NOMO-1 (cell line): ENCODE measurements around the gene NHS.

Experiments
- DNase-seq, 2 experiments: peaks; one replicate each; lab custom pipeline; 2025; ENCODE audit not compliant: unreplicated experiment in 2 of 2; lab: John Stamatoyannopoulos, UW

NHS gene

GRCh38 chrX:17608888-17609287, 233.9 kb downstream of the NHS start:
- no peak for DNase-seq

- no peak for DNase-seq
Observed at GRCh38 chrX:17610788-17611187, 235.8 kb downstream of the NHS start.

GRCh38 chrX:17613979-17614588, 239.1 kb downstream of the NHS start:
- DNase-seq, result peak; percentile 48 to 59

DNA sequence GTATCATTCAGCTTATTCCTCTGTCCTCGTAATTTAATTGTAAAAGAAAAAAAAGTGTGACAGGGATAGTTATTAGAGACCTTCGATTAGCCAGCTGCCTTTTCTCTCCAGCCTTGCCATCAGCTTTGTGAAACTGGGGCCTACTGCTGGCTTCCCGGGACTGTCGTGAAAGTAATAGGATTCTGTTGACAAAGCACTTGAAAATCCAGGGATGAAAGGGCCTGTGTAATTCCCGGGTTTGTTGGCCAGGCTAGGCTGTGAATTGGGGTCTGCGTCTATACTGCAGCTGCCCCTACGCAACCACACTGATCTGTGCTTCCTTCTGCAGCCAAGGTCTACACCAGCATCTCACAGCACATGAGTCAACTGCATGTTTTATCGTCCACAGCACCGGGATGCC, 241.9 kb downstream of the NHS start:
- DNase-seq, result no peak

- no peak for DNase-seq
Observed at GRCh38 chrX:17617806-17618205, 242.8 kb downstream of the NHS start.

DNA sequence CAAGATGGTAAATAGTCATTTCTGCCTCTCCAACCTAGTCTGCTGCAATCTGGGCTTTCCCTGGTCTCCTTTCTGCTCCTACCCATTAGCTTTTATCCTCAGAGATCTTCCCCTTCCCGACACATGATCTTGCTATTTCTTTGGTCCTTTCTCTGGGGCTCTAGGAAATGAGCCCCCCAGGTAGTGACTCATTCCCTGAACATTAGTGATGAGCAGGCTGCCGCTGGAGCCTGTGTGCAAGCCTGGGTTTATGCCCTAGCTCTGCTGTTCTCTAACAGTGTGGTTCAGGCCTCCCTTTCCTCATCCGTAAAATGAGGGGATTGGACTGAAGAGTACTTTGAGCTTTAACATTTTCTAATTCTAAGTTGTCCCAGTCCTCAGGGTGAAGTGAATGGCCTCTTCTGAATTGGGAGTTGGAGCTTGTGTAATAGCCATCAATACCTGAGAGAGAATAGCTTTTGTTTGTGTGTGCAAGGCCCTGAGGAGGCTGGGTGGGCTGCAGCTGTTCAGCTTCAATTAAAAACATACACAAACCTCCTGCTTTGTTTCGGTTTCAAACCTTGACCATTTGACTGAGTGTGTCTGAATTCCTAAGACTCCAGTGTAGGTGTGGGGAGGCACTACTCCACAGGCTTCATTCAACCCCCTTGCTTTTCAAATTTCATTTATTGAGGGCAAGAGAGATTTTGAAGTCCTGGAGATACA, 246.7 kb downstream of the NHS start:
- DNase-seq, result no peak

DNA sequence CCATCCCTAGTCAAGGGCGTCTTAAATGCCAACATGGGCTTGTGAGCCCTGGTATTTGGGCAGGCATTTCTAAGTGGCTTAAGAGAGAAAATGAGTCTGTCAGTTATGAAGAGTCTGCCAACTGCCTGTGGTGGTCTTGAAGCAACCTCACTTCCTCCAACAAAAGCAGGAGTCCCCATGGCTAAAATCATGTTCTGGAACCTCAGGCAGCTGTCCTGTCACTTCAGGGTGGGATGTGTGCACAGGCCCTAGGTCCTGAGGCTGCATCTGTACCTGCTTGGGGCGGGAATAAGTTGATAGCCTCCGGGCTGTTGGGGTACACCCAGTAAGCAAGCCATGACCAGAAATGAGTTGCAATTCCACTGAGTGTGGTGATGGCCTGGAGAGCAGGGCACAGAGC, 247.3 kb downstream of the NHS start:
- DNase-seq, result no peak

GRCh38 chrX:17623750-17624149, 248.8 kb downstream of the NHS start:
- no peak for DNase-seq

- no peak for DNase-seq
Observed at GRCh38 chrX:17627026-17627425, 252.0 kb downstream of the NHS start.

GRCh38 chrX:17628976-17629375, 254.0 kb downstream of the NHS start:
- DNase-seq, result no peak

- no peak for DNase-seq
Observed at GRCh38 chrX:17629519-17629918, 254.5 kb downstream of the NHS start.

GRCh38 chrX:17631647-17632046, 256.6 kb downstream of the NHS start:
- DNase-seq, result no peak

GRCh38 chrX:17632942-17633341, 257.9 kb downstream of the NHS start:
- no peak for DNase-seq

GRCh38 chrX:17633546-17633945, 258.5 kb downstream of the NHS start:
- DNase-seq, result no peak

DNA sequence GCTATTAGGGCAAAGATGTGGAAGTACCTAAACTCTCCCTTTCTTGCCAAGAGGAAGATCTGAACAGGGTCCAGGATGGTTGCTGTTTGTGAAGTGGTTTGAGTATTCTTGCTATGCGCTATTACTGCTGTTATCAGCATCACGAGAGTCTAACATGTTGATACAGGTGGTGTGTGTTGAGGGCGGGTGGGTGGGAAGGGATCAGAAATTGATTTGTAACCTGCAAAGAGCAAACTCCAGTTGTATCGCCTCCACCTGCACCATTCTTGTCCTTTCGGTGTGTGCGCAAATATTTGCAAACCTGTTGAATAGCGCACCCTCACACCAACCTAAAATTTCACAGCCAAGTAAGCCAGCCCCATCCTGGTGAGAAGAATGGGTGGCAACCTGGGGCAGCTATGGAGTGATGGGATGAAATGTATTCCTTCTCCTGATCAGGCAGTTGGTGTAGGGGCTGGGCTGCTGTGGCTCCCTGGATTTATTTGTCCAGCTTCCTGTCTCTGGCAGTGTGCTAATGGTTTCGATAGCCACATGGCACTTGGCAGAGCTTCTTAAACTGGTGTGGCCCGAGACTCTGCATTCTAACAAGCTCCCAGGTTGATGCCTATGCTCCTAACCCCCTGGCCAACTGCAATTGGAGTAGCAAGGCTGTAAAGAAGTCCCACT, 259.7 kb downstream of the NHS start:
- no peak for DNase-seq

- no peak for DNase-seq
Observed at GRCh38 chrX:17635231-17635630, 260.2 kb downstream of the NHS start.

- no peak for DNase-seq
Observed at GRCh38 chrX:17637235-17637634, 262.2 kb downstream of the NHS start.

DNA sequence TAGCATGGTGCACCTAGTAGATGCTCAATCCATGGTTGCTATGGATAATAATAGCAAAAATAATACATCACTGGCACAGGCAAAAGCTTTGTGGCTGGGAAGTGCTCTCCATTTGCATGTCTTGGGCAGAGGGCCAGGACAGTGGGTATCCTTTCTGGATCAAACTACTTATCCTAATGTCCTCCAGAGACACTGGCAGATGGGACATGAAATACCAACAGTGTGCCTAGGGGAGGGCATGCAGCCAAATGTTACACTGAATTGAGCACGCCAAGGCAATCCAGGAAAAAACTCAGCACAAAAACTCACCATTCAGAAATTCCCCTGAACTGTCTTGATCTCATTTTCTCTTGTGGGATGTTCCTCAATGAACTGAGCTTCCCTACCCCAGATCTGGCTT, 263.7 kb downstream of the NHS start:
- no peak for DNase-seq

GRCh38 chrX:17642891-17643290, 267.9 kb downstream of the NHS start:
- DNase-seq, result no peak

DNA sequence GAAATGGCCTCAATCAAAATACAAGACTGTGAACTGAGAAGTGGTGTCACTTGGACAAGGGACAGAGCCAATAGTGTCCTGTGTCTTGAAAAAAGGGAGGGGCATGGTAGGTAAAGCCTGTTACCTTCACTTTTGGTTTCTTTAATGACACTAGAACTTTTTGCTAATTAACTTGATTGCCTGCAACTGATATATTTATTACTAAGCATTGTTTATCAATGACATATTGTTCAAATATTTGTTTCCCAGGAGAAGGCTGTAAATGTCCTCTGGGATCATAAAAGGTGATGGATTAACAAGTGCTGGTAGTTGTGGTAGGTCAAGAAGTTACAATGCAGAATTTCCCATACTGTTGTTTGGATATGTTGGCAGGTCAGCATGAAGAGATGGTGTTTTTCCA, 268.5 kb downstream of the NHS start:
- no peak for DNase-seq

- DNase-seq, result no peak
Observed at GRCh38 chrX:17644001-17644400, 269.0 kb downstream of the NHS start.

GRCh38 chrX:17654116-17654515, 279.1 kb downstream of the NHS start:
- no peak for DNase-seq
